Mucosa of rectum (tissue), 2 donors: ENCODE measurements around the gene CAPNS1.
"Not testable (repeated sequence)": the region's sequence is repeated elsewhere in the genome, so short reads cannot be mapped to it uniquely, and the experiment has no call there.

Experiments
- H3K27ac ChIP-seq, 2 donors: one replicate each; pipeline ENCODE4 v1.7.0; 2013; ENCODE audit warnings: inconsistent platforms in 2 of 2, low read depth in 2 of 2, low read length in 2 of 2
- H3K27me3 ChIP-seq, 2 donors: one replicate each; pipeline ENCODE4 v1.7.0; 2013; ENCODE audit warnings: low read length in 2 of 2; ENCODE audit not compliant: control insufficient read depth in 2 of 2, insufficient read depth in 2 of 2
- H3K36me3 ChIP-seq, 2 donors: one replicate each; pipeline ENCODE4 v1.7.0; 2013; ENCODE audit warnings: low read length in 2 of 2; ENCODE audit not compliant: control insufficient read depth in 2 of 2, insufficient read depth in 2 of 2
- H3K4me1 ChIP-seq, 2 donors: one replicate each; pipeline ENCODE4 v1.7.0; 2013; ENCODE audit warnings: low read length in 2 of 2, mild to moderate bottlenecking in 1 of 2; ENCODE audit not compliant: control insufficient read depth in 2 of 2, insufficient read depth in 2 of 2
- H3K4me3 ChIP-seq, 2 donors: one replicate each; pipeline ENCODE4 v1.7.0; 2013; ENCODE audit warnings: low read length in 2 of 2
- H3K9ac ChIP-seq, 2 donors: one replicate each; pipeline ENCODE4 v1.7.0; 2013; ENCODE audit warnings: low read length in 2 of 2, low read depth in 1 of 2, mild to moderate bottlenecking in 1 of 2
- H3K9me3 ChIP-seq, 2 donors: one replicate each; pipeline ENCODE4 v1.7.0; 2013; ENCODE audit warnings: low read length in 2 of 2; ENCODE audit not compliant: control insufficient read depth in 2 of 2
- donor health status: healthy.
- donor health status: Normal muscosa, but diverticular disease.

CAPNS1 gene

GRCh38 chr19:36172852-36173251, 33.0 kb downstream of the CAPNS1 start:
- no peaks in the 10 kb centered on the region for H3K36me3 ChIP-seq
- H3K4me1 ChIP-seq, result peaks cover 5 to 8% of the 10 kb centered on the region in 2 donors
- H3K4me3 ChIP-seq, result no peak overlapping the region
- H3K9ac ChIP-seq, result no peak overlapping the region
- H3K27ac ChIP-seq, result no peak overlapping the region
- H3K27me3 ChIP-seq, result no peaks in the 10 kb centered on the region
- H3K9me3 ChIP-seq, result no peaks in the 10 kb centered on the region

- not testable (repeated sequence) for H3K36me3 ChIP-seq, H3K27me3 ChIP-seq, H3K9ac ChIP-seq, H3K4me1 ChIP-seq, H3K27ac ChIP-seq, H3K4me3 ChIP-seq, H3K9me3 ChIP-seq
Measured at GRCh38 chr19:36173846-36174245, 34.0 kb downstream of the CAPNS1 start.

DNA sequence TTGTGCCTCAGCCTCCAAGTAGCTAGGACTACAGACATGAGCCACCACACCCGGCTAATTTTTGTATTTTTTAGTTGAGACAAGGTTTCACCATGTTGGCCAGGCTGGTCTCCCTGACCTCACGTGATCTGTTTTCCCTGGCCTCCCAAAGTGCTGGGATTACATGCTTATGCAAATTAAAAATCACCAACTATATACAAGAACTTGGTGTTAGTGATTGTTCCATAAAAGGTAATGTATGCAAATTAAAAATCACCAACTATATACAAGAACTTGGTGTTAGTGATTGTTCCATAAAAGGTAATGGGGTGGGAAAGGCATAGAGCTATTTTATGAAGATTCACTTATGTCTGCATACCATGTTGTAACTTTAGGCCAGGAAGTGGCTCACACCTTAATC, 39.2 kb downstream of the CAPNS1 start:
- not testable (repeated sequence) for H3K27ac ChIP-seq, H3K9ac ChIP-seq, H3K27me3 ChIP-seq, H3K4me1 ChIP-seq, H3K4me3 ChIP-seq, H3K9me3 ChIP-seq
- H3K36me3 ChIP-seq, result peaks cover 9 to 14% of the 10 kb centered on the region in 2 donors

GRCh38 chr19:36182612-36183244, 42.9 kb downstream of the CAPNS1 start:
- Histone ChIP-seq H3K9ac (no peak overlapping the region), H3K27me3 (no peaks in the 10 kb centered on the region), H3K27ac (no peak overlapping the region), H3K4me3 (no peak overlapping the region), H3K4me1 (no peaks in the 10 kb centered on the region), H3K9me3 (no peaks in the 10 kb centered on the region), H3K36me3 (peaks cover 9 to 14% of the 10 kb centered on the region in 2 donors)

- H3K4me3 ChIP-seq, result no peak overlapping the region
- no peak overlapping the region for H3K27ac ChIP-seq
- H3K27me3 ChIP-seq, result no peaks in the 10 kb centered on the region
- H3K9me3 ChIP-seq, result no peaks in the 10 kb centered on the region
- no peaks in the 10 kb centered on the region for H3K4me1 ChIP-seq
- H3K9ac ChIP-seq, result no peak overlapping the region
- H3K36me3 ChIP-seq, result peaks cover 9 to 14% of the 10 kb centered on the region in 2 donors
Measured at GRCh38 chr19:36183245-36183628, 43.4 kb downstream of the CAPNS1 start.

DNA sequence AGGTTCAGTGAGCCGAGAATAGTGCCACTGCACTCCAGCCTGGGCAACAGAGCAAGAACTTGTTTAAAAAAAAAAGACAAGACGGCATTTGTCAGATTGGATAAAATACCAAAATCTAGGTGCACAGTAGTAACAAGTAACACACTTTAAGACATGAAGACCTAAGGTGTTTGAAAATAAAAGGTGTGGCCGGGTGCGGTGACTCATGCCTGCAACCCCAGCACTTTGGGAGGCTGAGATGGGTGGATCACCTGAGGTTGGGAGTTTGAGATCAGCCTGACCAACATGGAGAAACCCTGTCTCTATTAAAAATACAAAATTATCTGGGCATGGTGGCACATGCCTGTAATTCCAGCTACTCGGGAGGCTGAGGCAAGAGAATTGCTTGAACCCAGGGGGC, 46.9 kb downstream of the CAPNS1 start:
- not testable (repeated sequence) for H3K27ac ChIP-seq, H3K4me1 ChIP-seq, H3K9ac ChIP-seq, H3K27me3 ChIP-seq, H3K4me3 ChIP-seq, H3K9me3 ChIP-seq
- H3K36me3 ChIP-seq, result peaks cover 9 to 14% of the 10 kb centered on the region in 2 donors

- Histone ChIP-seq H3K27ac (no peak overlapping the region), H3K9me3 (no peaks in the 10 kb centered on the region), H3K4me1 (no peaks in the 10 kb centered on the region), H3K4me3 (no peak overlapping the region), H3K9ac (no peak overlapping the region), H3K36me3 (peaks cover 5 to 16% of the 10 kb centered on the region in 2 donors), H3K27me3 (no peaks in the 10 kb centered on the region)
Measured at GRCh38 chr19:36196249-36196648, 56.4 kb downstream of the CAPNS1 start.

DNA sequence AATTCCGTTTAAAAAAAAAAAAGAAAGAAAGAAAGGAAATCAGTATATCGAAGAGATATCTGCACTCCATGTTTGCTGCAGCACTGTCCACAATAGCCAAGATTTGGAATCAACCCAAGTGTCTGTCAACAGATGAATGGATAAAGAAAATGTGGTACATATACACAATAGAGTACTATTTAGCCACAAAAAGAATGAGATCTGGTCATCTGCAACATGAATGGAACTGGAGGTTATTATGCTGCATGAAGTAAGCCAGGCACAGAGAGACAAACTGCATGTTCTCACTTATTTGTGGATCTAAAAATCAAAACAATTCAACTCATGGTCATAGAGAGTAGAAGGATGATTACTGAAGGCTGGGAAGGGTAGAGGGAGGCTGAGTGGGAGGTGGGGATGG, 58.3 kb downstream of the CAPNS1 start:
- Histone ChIP-seq H3K4me1 (no peaks in the 10 kb centered on the region), H3K27ac (no peak overlapping the region), H3K36me3 (peaks cover 7 to 16% of the 10 kb centered on the region in 2 donors), H3K27me3 (no peaks in the 10 kb centered on the region), H3K4me3 (no peak overlapping the region), H3K9ac (no peak overlapping the region), H3K9me3 (no peaks in the 10 kb centered on the region)
